ENCODE measurements around the gene WNK2.
A peak's percentile ranks its signal among the peaks of the same experiment; 100 is the strongest.

Gene WNK2

DNA sequence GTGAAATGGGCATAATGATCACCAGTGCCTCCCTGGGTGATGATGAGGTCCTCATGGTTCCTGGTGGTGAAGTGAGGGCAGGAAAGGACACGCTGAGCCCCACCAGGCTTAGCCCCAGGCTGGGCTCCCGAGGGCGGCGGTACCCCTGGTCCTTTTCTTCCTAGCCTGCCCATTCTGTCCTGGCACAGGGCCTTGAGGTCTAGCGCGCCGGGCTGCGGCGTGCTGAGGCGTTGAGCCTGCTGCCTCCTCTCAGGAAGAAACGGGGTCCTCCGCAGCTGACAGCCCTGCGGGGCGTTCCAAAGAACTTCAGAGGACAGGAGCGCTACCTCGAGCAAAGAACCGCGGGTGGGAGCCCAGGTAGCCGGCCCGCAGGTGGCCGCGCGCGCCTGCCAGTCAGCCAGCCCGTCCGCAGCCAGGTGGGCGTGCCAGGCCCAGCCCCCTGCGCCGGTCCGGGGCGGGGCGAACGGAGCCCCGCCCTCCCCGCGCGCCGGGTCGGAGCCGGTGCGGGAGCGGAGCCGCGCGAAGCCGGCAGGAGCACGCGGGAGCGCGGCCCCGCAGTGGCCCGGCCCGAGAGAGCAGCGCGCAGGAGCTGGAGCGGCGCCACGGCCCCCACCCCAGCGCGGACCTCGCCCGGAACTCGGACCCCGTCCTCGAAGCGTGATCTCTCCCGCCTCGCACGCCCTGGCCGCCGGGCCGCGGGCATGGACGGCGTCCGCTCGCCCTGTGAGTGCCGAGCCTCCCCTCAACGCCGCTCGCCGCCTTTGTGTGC lies at the start of gene WNK2:
Gene WNK2 (plus strand): TSS at position 477 of the 769 bp plus-strand sequence. CDS start 791 bp downstream, outside the sequence.
- peak; percentile 34 for DNase-seq (ENCODE audit: low spot score)

DNA sequence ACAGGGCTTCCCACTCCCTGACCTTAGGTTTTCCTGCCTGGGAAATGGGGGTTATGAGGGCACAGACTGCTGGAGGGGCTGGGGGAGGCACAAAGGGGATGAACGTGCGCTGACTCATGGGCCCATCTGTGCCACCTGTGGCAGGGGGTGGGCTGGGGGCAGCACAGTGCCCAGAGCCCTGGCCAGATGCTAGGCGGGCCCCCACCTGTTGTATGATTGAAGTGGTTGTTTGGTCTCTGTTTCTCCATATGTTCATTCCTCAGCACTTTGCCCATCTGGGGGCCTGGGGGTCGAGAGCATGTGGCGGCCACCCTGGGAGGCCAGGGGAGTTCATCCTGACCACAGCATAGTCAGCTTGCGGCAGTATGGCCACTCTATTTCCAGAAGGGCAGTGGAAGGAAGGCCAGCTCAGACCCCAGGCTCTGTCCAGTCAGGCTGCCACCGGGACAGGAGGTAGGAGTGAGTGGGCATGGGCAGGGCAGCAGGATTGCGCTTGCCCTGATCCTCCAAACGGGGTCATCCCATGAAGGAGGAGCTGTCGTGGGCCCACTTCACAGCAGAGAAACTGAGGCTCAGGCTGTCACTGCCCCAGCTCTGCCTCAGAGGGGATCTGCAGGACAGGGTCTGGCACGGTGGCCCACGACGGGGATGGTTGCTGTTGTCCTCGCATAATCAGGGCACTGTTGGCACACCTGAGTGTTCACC lies 49.0 kb upstream of the WNK2 start:
- DNase-seq (ENCODE audit: low spot score): no peak

DNA sequence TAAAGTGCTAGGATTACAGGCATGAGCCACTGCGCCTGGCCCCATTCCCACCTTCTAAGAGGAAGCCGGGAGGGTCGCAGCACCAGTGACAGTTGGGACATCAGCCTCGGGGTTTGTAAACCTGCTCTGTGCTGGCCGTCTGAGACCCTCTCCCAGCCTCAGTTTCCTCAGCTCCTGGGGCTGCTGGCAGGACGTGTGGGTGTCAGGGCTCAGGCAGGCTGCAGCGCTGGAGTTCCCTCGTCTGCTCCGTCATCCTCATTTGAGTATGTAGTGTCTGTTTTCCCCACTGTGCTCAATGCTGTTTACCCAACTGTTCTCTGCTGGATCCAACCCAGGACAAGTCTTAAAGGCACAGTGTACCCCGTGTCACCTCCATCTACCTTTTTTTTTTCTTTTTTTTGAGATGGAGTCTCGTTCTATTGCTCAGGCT lies 47.9 kb upstream of the WNK2 start:
- DNase-seq (ENCODE audit: low spot score): peak; percentile 42

DNA sequence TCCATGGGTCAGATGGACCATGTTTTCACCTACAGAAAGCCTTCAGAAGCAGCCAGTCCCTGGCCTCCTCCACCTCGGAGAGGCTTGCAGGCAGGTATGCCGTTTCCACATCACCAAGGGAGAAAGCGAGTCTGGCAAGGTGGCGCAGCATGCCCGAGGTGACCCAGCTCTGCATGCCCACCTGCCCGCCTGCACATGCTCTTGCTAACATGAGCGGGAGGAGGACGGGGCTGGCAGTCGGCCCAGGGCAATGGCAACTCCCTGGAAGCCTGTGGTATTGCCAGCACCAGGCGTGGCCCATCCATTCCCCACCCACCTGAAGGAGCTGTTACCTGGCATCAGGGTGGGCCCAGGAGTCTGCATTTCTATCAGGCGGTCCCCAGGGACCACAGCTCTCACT lies 46.6 kb upstream of the WNK2 start:
- DNase-seq (ENCODE audit: low spot score): no peak

DNA sequence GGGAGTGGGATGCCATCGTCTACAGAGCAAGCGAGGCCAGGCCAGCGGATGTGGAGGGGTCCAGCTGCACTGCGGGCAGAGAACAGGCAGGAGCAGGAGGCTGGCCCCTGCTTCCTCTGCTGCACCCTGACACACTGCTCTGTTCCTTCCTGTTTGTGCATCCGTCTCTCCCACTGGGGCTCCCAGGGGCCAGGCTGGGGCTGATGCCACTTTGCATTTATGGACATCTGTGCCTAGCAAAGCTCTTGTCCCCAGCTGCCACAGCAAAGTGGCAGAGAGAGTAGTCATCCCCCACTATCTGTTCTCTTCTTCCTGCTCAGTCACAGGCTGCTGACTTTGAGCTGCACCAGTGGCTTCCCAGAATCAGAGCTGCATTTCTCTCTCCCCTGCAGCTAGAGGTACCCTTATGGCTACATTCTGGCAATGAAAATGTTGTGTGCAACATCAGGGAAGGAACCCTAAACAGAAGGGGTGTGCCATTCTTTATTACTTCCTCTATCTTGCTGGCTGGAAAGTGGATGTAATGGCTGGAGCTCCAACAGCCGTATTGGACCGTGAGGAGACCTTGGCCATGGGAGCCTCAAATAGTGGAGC lies 45.7 kb upstream of the WNK2 start:
- no peak for DNase-seq (ENCODE audit: low spot score)

DNA sequence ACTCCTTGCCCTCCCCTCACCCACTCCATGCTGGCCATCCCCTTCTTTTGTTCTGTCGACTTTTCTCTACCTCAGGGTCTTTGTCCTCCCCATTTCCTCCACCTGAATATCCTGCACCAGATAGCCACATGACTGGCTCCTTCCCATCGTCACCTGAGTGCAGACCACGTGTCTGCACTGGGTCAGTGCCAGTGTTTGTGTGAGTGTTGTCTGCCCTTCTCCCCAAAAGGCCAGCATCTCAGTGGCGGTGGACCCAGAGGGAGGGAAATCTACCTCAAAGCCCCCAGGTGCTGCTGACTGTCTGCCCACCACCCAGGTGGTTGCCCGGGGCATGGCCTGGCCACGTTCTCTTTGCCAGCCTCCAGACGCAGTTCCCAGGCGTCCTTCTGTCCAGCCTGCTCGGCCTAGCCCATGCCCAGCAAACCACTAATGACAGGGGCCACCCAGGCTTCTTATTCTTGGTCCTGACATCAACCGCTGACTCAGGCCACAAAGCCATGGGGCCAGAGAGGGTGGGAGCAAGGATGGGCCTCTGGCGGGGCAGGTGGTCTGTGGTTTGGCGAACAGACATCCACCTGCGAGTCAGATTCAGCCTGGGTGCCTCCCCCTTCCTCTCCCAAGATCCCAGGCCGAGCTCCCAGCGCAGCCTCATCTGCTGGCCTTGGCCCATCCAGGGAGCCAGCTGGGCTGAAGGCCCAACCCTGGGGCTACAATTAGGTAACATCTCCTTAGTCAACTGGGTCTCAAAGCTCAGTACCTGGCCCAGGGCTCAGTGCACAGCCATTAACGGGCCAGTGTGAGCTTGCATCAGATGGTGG lies 44.4 kb upstream of the WNK2 start:
- no peak for DNase-seq (ENCODE audit: low spot score)

DNA sequence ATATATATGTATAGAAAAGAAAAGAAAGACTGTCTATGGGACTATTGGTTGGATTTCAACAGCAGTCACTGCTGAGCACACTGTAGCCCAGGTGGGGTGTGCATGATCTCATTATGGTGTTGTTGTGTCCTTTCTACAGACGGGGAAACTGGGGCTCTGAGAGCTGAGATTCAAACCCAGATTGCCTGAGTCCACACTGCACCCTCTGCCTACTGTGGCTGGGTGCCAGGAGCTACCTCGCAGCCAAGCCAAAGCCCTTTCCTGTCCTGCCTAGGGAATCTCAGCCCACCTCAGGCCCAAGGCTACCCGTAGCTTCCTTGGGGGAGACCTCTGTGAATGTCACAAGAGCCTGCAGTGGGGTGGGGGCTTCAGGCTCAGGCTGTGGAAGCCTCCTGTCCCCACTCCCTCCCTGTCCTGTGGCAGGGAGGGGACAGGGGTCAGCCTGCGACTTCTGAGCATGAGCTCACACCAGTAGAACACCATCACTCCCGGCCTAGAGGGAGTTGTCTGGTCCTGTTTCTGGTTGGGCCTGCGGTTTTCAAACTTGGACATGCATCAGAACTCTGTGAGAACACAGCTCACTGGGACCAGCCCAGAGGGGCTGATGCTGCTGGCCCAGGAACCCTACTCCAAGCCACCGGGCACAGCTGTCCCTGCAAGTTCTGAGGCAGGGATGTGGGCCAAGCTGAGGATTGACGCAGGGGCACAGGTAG lies 42.0 kb upstream of the WNK2 start:
- no peak for DNase-seq (ENCODE audit: low spot score)

DNA sequence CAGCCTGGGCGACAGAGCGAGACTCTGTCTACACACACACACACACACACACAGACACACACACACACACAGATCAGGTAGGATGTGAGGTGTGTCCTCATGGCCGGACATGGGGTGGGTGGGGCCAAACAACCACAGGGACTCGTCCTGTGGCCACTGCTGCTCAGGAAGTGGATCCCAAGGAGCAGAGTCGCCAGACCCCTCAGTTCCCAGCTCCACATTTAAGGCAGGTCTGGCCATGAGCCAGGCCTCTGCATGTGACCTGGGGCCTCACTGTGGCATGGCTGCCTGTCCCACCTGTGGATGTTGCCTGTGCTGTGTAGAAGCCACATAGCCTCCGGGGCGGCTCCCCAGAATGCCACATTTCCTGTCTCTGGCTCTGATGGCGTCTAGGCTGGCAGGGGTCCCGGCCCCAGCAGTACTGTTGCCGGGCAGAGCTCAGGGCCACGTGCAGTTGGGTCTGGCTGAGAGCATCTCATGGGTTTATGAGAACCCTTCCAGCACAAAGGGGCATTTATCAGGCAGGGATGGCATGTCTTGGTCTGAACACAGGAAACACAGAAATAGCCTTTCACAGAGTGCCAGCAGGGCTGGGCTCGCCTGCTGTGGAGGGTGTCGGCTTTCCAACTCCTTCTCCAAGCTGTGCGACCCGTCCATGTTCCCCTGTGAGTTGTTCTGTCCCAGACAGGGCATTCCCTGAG lies 40.0 kb upstream of the WNK2 start:
- DNase-seq (ENCODE audit: low spot score): no peak

DNA sequence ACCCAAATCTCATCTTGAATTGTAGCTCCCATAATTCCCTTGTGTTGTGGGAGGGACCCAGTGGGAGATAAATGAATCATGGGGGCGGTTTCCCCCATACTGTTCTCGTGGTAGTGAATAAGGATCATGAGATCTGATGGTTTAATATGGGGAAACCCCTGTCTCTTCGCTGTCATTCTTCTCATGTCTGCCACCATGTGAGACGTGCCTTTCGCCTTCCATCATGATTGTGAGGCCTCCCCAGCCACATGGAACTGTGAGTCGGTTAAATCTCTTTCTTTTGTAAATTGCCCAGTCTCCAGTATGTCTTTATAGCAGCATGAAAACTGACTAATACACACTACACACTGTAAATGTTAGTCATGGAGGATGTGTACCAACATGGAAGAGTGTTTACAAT lies 37.2 kb upstream of the WNK2 start:
- DNase-seq (ENCODE audit: low spot score): peak; percentile 36

DNA sequence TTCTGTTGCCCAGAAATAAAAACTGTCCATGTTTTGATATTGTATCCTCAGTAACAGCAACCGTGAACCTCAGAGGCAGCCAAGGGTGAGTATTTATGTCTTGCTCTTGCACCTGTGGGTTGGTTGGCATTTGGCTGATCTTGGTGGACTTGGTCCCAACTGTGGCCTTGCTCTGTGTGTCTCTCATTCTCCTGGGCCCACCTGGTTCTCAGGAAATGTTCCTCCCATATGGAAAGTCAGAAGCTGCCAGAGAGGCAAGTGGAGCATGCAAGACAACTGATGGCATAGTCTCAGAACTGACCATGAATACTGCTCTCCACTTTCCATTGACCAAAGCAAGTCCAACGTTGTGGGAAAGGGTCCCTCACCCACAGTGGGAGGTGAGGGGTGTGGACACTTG lies 36.3 kb upstream of the WNK2 start:
- DNase-seq (ENCODE audit: low spot score): no peak

DNA sequence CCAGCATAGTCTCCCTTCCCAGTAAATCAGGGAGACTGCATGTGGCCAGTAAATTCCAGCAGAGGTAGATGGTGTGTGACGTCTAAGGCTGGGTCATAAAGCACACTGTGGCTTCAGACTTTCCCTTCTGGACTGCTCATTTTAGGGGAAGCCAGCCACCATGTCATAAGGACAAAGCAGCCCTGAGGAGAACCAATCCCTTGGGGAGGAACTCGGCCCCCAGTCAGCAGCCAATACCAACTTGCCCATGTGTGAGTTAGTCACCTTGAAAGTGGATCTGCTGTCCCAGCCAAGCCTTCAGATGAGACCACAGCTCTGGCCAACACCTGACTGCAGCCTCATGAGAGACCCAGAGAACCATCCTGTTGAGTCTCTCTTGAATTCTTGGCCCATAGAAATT lies 35.2 kb upstream of the WNK2 start:
- DNase-seq (ENCODE audit: low spot score): no peak

DNA sequence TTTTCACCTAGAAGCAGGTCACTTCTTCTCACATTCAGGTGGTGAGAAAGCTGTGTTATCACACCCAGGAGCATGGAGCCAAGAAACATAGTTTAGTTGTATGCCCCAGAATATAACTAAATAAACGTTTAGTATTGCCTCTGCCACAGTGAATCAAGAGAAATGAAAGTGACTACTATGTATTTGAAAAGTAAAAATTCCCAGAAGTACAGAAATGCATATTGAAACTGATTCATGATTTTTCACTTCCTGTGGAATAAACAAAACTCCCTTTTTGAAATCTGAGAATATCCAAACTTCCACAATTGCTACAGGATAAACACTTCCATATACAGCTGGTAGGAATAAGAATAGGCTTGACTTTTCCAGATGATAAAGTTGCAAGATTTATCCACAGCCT lies 34.6 kb upstream of the WNK2 start:
- DNase-seq (ENCODE audit: low spot score): no peak

DNA sequence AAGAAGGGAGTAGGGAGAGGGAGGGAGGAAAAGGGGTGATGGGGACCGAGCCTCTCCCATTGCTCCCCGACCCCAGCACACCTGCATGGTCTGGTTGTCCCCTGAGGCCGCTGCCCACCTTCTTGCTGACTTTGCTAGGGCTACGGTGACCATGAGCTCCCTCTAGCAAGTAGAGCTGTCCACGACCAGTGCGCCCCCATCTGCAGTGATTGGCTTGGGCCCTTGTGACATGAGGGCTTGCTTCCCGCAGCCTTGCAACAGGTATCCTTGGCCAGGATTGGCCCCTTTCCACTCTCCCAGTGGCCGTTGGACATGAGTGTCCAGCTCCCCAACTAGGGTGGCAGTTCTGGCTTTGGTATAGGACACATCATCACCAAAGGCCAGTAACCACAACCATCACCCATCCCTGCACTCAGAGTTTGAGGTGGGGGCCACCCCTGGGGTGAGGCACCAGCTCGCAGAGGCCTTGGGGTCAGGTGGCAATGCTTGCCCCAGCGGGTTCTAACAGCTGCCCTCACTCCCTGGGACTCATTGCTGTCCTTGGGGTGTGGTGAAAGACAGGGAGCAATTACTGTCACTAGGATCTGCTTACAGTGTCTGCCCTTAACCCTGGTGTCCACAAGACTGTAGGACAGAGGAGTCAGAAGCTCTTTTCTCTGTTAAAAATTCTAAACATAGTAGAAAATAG lies 32.7 kb upstream of the WNK2 start:
- no peak for DNase-seq (ENCODE audit: low spot score)

DNA sequence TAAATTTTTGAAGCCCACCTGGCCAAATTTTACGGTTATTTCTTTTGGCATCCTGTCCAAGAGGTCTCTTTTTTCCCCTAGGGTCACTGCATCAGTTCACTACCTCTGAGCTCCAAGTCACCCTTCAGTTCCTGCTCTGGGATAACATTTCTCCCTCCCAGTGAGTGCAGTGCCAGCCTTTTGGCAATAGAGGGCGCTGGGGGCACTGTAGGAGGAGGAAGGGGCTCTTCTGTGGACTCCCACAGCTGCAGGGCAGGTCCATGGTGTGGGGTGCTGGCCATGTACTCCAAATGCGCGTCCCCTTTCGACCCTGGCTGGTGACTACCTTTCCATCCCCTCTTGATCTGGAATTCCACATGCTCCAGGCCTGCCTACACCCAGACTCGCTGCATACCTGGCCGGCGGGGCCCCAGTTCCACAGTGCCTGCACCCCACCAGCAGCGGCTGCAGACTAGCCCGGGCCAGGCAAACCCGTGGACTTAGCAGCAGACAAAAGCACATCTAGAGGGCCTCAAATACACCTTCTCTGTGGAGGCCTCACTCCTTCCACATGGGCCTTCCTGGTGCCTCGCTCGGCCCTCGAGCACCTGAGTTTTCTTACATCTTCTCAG lies 29.5 kb upstream of the WNK2 start:
- peak; percentile 55 for DNase-seq (ENCODE audit: low spot score)

DNA sequence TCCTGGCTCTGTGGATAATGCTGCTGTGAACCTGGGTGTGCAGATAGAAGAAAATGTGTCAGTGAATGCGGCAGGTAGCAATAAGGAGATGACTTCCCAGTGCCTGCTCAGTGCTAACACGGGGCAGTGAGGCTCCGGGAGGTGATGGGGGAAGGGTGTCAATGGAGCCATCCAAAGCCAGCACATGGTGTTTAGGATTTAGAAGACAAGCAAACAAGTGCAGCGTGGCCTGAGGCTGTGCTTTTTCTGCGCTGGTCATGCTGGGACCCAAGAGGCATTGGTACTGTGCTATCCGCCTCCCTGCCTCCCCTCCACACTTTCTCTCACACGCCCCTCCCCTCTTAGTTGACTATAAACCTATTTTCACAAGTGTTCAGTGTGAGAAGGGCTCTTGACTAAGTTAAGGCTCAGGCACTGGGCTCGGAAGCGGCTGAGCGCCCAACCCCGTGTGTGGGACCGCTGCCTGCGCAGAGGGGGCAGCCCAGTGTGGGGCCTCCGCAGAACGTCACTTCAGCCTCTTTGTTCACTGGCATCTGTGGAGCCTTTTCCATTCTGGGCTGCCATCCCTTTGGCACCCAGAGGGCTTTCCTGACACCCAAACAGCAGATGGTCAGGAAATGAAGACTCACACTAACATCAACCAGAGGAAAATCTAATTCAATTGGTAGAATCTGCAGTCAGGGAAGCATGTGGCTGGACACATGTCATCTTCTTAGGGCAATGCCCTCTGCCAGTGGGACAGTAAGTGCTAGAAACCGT lies 28.0 kb upstream of the WNK2 start:
- no peak for DNase-seq (ENCODE audit: low spot score)

DNA sequence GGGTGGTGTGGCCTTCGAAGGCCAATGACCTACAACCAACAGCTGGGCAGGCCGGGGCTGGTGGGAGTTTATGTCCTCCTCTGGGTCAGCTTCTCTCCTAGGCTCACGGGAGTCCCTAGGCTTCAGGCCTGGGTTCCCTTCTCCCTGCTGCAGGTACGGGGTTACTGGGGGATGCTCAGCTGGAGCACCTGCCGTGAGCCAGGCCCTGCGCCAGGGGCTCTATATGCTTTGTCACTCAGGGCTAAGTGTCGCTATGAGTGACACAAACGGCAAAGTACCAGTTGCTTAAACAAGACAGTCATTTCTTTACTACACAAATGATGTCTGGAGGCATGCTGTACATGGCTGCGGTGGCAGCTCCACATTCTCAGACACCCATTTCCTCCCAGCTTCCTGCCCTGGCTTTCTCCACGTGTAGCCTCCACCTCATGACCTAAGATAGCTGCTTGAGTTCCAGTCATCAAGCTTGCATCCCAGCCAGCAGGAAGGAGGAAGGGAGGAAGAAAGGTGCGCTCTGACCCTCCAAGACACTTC lies 27.4 kb upstream of the WNK2 start:
- no peak for DNase-seq (ENCODE audit: low spot score)

DNA sequence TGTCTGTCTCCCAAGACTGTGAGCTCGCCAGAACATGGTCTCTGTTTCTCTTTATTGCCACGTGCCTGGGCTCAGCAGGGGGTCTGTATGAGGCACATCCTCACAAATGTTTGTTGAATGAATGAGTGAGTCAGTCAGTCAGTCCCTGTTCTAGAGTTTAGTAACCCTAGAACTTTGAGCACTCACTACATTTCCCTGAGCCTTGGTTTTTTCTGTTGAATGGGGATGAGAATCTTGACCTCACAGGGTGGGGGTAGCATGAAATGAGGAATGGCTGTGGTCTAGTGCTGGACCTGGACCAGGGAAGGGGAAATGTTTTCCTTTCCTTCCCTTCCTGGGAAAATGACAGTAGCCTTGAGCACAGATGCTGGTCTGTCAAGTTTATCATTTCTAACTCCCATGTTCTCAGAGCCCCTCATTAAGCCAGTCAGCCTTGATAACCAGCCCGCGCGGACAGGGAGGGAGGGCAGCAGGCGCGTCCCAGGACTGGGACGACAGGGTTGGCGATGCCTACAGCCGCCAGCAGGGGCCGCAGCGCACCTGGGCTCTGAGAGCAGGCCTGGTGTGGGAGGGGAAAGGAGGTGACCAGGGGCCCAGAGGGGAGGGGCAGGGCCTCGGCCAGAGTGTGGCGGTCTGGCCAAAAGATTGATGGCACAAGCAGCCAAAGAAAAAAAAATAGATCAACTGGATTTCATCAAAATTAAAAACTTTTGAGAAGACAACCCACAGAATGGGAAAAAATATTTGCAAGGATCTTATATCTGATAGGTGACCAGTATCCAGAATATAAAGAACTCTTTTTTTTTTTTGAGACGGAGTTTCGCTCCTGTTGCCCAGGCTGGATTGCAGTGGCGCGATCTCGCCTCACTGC lies 24.1 kb upstream of the WNK2 start:
- DNase-seq (ENCODE audit: low spot score): peak; percentile 84
